Panc1 (cell line): Measurements from ENCODE around the gene LSM12. TPM values are rescaled to one million over a fixed set of nuclear protein-coding genes. Genes with fewer than 3 reads are reported as not detected.

Experiments
- ATAC-seq: fragments of 200-7000 bp; cut with Tn5 transposase; 2 replicates; pipeline ENCODE4 v1.9.1; 2020; ENCODE audit warnings: mild to moderate bottlenecking, moderate library complexity
- BruUV-seq: library from RNA; stranded (reverse); fragments of 400-500 nt; replicated peaks from 2 replicates; lab custom pipeline; 2021; lab: Mats Ljungman, UMichigan
- CTCF ChIA-PET: fragments of 300-600 bp; sonication (Branson Sonifier 250); formaldehyde crosslinking; loops from one replicate; lab custom pipeline; 2022; ENCODE audit warnings: antibody characterized with exemption; lab: Charles Lee
- POLR2A ChIA-PET: fragments of 300-600 bp; sonication (Branson Sonifier 250); formaldehyde crosslinking; loops from one replicate; lab custom pipeline; 2022; ENCODE audit warnings: antibody characterized with exemption; lab: Charles Lee
- DNase-seq: peaks from one replicate; pipeline ENCODE4 v3.0.0-alpha.2; 2010; ENCODE audit warnings: low read depth, low spot score
- H3K27ac ChIP-seq: 2 replicates; pipeline ENCODE4 v1.5.1; 2011; ENCODE audit warnings: mild to moderate bottlenecking, low read length, inconsistent platforms
- H3K27me3 ChIP-seq: fragments of 200-500 bp; sonication (Bioruptor generic); 2 replicates; pipeline ENCODE4 v1.6.0; 2014; ENCODE audit warnings: low read length, inconsistent platforms; ENCODE audit not compliant: control insufficient read depth, insufficient read depth
- H3K36me3 ChIP-seq: fragments of 200-500 bp; sonication (Bioruptor generic); 2 replicates; pipeline ENCODE4 v1.5.1; 2014; ENCODE audit warnings: inconsistent platforms, mild to moderate bottlenecking, low read length, moderate library complexity; ENCODE audit not compliant: control insufficient read depth, insufficient read depth
- H3K4me1 ChIP-seq: 2 replicates; pipeline ENCODE4 v1.5.1; 2011; ENCODE audit warnings: inconsistent platforms, mild to moderate bottlenecking, low read length, moderate library complexity; ENCODE audit not compliant: control insufficient read depth, insufficient read depth
- H3K4me3 ChIP-seq, 2 experiments: 2 replicates each; pipeline ENCODE4 v1.5.1; 2011 to 2012; ENCODE audit warnings: low read depth in 2 of 2, low read length in 2 of 2, mild to moderate bottlenecking in 2 of 2, inconsistent platforms in 1 of 2, moderate library complexity in 1 of 2
- H3K9me3 ChIP-seq: fragments of 200-500 bp; sonication (Bioruptor generic); 2 replicates; pipeline ENCODE4 v1.5.1; 2014; ENCODE audit warnings: low read depth, mild to moderate bottlenecking, inconsistent platforms, low read length, moderate library complexity; ENCODE audit not compliant: control insufficient read depth, insufficient read depth
- POLR2AphosphoS5 ChIP-seq: IDR thresholded peaks from 2 replicates; pipeline ENCODE4 v1.6.1; 2012; ENCODE audit warnings: mild to moderate bottlenecking, low read depth, low read length, moderate library complexity
- REST ChIP-seq, 2 experiments: IDR thresholded peaks; 2 replicates each; pipeline ENCODE4 v1.6.1; 2011 to 2012; ENCODE audit warnings: low read depth in 2 of 2, control low read depth in 1 of 2, low read length in 1 of 2, mild to moderate bottlenecking in 1 of 2, moderate library complexity in 1 of 2; ENCODE audit not compliant: insufficient read depth in 1 of 2
- SIN3A ChIP-seq: IDR thresholded peaks from 2 replicates; pipeline ENCODE4 v1.6.1; 2012; ENCODE audit warnings: low read depth, mild to moderate bottlenecking, low read length, moderate library complexity, borderline replicate concordance; ENCODE audit not compliant: insufficient read depth
- TCF7L2 ChIP-seq: IDR thresholded peaks from 2 replicates; pipeline ENCODE4 v1.6.1; 2011; ENCODE audit warnings: mild to moderate bottlenecking, low read depth, low read length, inconsistent platforms
- in situ Hi-C: cut with HindIII; loops from 2 replicates; pipeline ENCODE4 v1.10.0; 2016; ENCODE audit warnings: low sequenced_read_pairs, low pct_unique_long_range_greater_than_20kb
- intact Hi-C: fragments of 100-400 bp; cut with micrococcal nuclease; formaldehyde crosslinking; loops from one replicate; pipeline ENCODE4 v1.10.0; 2022; ENCODE audit not compliant: unreplicated experiment
- total RNA-seq: library from RNA; stranded (reverse); gene quantifications from one replicate; pipeline ENCODE4 v1.2.1, GENCODE V29; 2021; ENCODE audit not compliant: unreplicated experiment
- TF ChIP-seq, protein P1 (sequence below): fragments of 450-650 bp; IDR thresholded peaks from 2 replicates; pipeline ENCODE4 v1.5.1; 2017; ENCODE audit warnings: mild to moderate bottlenecking

Gene LSM12
- total RNA-seq, 1 experiment from 2014 or later, result 73.0 TPM

DNA sequence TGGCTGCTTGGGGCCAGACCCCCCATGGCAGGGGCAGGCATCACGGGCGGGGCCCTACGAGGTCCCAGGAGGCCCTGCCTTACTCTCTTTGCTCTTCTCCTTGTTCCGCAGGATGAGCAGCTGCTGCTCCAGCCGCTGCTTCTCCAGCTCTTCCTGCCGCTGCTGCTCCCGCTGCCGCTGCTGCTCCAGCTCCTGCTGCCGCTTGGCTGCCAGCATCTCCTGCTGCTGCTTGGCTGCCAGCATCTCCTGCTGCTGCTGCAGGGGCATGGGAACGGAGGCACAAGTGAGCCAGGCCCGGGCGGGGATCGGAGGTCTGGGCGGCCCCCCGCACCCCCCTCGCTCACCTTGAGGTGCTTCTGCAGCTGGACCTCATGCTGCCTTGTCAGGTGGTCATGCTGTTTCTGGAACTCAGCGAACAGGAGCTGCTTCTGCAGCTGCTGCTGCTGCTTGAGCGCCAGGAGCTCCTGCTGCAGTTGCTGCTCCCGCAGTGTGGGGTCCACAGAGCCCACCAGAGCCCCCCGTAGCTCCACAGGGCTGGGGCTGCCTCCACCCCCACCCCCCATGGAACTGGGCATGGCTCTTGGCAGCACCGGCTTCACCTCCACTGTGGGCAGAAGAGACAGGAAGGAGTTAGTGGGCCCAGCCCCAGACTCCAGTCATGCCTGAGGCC lies 26.9 kb upstream of the LSM12 start:
- in situ Hi-C loops, result no loop called here
- intact Hi-C loops, result no loop called here
- H3K9me3 ChIP-seq, result no peaks in the 10 kb centered on the region
- ATAC-seq (no peak), DNase-seq (no peak)
- ChIA-PET POLR2A (interaction anchor here (0.6 kb wide), 1 partner anchor 8 kb away, joined by 3 read pairs; no protein-coding TSS in a partner anchor), CTCF (interaction anchor here (0.6 kb wide), 1 partner anchor 42 kb away, joined by 7 read pairs; no protein-coding TSS in a partner anchor)
- no peak overlapping the region for H3K27ac ChIP-seq
- BruUV-seq, result no TSS peak
- peaks cover 20% of the 10 kb centered on the region for H3K4me1 ChIP-seq
- TF ChIP-seq, protein P1, sequence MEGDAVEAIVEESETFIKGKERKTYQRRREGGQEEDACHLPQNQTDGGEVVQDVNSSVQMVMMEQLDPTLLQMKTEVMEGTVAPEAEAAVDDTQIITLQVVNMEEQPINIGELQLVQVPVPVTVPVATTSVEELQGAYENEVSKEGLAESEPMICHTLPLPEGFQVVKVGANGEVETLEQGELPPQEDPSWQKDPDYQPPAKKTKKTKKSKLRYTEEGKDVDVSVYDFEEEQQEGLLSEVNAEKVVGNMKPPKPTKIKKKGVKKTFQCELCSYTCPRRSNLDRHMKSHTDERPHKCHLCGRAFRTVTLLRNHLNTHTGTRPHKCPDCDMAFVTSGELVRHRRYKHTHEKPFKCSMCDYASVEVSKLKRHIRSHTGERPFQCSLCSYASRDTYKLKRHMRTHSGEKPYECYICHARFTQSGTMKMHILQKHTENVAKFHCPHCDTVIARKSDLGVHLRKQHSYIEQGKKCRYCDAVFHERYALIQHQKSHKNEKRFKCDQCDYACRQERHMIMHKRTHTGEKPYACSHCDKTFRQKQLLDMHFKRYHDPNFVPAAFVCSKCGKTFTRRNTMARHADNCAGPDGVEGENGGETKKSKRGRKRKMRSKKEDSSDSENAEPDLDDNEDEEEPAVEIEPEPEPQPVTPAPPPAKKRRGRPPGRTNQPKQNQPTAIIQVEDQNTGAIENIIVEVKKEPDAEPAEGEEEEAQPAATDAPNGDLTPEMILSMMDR, result no peak
- TF ChIP-seq REST (IDR thresholded peaks at IDR 0.05; ENCODE audit: insufficient read depth in 1 of 2, low read depth in 2 of 2, low read length in 1 of 2), result no peak
- TF ChIP-seq SIN3A, result no peak
- TF ChIP-seq TCF7L2, result no peak
- TF ChIP-seq POLR2AphosphoS5, result no peak
- H3K4me3 ChIP-seq, result no peak overlapping the region
- H3K36me3 ChIP-seq, result no peaks in the 10 kb centered on the region
- H3K27me3 ChIP-seq, result no peaks in the 10 kb centered on the region

- no TSS peak for BruUV-seq
- DNase-seq (no peak), ATAC-seq (no peak)
- ChIA-PET CTCF (interaction anchor here (0.6 kb wide), 1 partner anchor 8 kb away, joined by 4 read pairs; no protein-coding TSS in a partner anchor), POLR2A (interaction anchor here (0.6 kb wide), 1 partner anchor 92 kb away, joined by 6 read pairs; no protein-coding TSS in a partner anchor)
- peaks cover 21% of the 10 kb centered on the region for H3K4me1 ChIP-seq
- no peaks in the 10 kb centered on the region for H3K27me3 ChIP-seq
- in situ Hi-C loops (no loop called here), intact Hi-C loops (no loop called here)
- H3K36me3 ChIP-seq, result no peaks in the 10 kb centered on the region
- no peaks in the 10 kb centered on the region for H3K9me3 ChIP-seq
- TF ChIP-seq POLR2AphosphoS5, result no peak
- no peak for TF ChIP-seq TCF7L2
- TF ChIP-seq SIN3A, result no peak
- no peak overlapping the region for H3K27ac ChIP-seq
- H3K4me3 ChIP-seq, result no peak overlapping the region
Measured at GRCh38 chr17:44092051-44092450, 25.6 kb upstream of the LSM12 start.
